ENCODE measurements around the gene EPB41L3.

EPB41L3 gene

DNA sequence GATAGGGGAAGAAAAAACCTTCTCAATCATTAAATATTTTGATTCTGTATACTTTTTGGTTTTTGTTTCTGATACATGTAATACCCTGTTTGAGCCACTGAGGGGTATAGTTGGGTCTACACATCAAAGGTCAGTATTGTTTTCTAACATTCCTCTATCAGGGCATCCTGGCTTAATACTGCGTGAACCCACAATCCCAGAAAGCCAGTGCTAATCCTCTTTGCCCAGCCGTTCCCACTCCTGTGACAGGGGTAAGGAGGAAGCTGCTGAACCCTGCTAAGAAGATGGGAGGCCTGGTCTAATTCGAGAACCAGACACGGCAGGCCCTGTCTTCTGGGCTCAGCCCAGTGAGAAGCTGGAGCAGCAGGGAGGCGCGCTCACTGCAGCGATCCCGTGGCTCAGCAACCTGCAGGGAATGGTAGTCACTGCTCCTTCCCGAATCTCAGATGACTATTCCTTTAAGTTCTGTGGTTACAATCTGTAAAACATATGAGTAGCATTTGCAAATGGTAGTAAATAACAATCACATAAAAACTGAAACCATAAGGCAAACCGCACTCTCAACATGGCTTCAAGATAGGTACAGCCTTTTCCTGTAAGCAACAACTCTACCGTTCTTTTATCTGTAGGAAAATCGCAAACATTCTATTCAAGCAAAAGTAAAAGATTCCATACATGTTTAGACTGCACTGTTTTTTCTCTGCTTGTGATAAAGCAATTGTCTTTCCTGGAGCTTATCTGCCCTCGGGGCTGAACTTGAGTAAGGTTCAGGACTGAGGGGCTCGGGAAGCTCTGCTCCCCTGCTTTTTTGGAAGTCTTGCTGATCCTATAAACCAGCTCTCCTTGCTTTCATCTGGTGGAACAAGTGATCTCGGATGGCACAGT, 87.0 kb downstream of the EPB41L3 start:
- DNase-seq, result peak in 27 of 56 donors; percentile 4 to 57 (median 24)

DNA sequence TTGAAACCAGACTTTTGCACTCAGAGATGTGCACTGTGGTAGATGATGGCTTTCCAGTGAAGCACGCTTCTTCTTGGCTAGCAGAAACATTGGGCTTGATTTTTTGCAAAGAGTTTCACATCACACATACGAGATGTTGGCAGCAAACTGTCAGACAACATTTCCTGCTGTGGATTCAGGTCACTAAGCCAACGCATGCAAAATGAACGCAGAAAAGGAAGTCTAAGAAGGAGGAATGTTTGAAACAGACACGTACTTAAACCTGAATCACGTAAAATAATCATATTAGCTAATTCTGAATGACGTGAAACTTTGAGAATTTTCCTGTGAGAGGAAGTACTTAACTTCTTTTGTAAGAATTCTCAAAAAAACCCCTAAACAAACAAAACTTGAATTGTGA, 88.1 kb downstream of the EPB41L3 start:
- DNase-seq, result no peak

DNA sequence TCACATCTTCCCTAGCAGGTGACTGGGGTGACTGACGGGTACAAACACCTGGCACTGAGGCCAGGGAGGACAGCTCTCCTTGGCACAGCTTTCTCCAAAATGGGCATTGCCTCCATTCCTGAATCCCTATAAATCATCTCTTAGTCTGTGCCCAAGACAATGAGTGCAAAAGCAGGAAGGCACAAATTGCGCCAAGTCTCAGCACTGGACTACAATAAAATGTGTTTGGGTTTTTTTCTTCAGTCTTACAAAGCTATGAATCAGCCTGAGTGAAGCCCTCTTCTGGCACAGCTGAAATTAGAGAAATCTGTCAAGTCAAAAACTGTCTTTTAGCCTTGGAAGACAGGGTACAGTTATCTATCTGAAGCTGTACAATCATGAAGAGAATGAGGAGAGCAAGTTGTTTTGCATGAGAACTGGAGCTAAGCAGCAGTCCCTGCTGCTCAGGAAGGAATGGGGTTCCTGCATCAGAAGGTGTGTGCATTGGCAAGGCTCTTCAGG, 90.8 kb downstream of the EPB41L3 start:
- no peak for DNase-seq

DNA sequence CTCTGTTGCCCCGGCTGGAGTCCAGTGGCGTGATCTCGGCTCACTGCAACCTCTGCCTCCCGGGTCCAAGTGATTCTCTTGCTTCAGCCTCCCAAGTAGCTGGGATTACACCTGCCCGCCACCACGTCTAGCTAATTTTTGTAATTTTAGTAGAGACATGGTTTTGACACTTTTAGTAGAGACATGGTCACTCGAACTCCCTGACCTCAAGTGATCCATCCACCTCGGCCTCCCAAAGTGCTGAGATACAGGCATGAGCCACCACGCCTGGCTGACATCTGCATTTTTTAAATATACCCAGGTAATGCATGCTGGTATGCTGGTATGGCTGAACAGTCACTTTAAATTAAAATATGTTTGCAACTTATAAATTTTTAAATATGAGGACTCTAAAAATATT, 91.9 kb downstream of the EPB41L3 start:
- no peak for DNase-seq

DNA sequence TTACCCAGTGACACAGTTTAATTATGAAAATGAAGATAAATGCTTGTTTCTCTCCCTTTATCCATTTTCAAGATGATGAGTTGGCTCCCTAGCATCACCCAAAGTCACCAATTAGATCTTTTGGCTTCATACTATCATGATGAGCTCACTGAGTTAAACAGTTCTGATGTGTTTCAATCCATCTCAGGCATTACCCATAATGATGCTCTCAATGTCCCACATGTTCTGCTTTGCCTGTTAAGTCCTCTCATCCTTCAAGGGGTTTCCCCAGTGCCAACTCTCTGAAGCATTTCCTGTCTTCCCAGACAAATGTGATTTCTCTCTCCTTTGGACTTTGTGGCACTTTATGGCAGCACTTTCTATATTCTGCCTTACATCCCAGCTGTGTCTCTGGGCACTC, 92.6 kb downstream of the EPB41L3 start:
- DNase-seq, result no peak

DNA sequence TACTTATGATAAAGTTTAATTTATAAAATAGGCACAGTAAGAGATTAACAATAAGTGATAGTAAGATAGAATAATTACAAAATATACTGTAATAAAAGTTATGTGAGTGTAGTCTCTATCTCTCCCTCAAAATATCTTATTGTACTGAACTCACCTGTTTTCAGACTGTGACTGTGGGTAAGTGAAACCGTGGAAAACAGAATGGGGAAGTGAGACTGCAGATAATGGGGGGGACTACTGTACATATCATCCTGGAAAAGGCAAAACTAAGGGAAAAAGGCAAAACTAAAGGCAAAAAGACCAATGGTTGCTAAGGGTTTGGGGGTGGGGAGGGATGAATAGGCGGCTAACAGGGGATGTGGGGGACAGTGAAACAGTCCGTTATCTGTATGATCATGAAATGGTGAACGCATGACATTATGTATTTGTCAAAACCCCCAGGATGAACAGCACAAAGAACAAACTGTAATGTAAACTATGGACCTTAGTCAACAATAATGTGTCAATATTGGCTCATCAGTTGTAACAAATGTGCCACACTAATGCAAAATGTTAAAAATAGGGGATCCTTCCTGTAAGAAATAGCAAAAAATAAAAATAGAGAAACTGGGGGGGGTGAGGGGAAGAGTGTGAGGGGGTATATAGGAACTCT, 93.8 kb downstream of the EPB41L3 start:
- no peak for DNase-seq

DNA sequence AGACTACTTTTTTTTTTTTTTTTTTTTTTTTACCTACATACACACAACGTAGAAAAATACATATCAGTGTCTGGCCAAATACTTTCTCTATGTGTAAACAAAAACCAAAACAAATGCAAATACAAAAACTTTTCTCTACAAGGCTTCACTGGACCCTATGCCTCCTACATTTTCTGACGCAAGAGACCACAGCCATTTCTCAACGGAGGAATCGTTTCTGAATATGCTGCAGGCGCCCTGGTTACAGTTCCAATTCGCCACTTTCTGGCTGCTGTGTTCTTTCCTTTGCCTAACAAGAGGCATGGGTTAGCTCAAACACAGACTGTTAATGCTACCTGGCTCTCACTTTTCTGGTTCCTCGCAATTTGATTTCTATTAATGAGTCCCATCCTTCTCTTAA, 96.4 kb downstream of the EPB41L3 start:
- DNase-seq, result no peak

DNA sequence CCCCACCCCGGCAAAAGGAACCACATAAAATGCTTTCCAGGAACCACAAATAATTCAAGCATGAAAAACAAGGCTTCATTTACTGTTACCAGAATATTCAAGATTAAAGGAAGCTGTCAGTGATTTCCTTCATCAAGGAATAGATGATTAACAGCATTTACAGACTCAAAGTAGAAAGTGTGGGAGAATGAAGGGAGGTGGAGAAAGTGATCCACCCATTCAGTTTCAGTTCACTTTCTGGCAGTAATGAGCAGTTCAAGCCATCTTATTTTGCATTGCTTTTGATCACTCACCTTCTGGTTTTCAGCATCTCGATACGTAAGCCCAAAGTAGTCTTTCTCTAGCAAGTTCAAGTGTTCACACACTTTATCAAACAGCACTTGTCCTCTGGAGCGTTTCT, 99.0 kb downstream of the EPB41L3 start:
- no peak for DNase-seq

DNA sequence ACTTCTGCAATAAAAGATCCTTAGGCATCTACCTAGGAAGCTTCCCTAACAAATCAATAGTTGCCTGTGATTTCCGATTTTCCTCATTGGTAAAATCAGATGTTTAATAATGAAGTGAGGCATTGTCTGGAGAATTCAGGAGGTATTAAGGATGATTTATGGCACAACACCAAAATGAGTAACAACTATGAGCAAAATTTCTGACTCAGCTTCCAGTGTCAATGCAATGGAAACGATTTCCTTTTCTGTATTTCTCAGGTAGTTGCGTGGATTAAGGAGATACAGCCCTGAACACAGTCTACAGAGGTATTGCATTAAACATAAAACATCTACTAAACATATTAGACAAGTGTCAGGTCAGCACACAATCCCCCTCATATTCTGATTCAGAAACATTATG, 99.5 kb downstream of the EPB41L3 start:
- DNase-seq, result no peak

DNA sequence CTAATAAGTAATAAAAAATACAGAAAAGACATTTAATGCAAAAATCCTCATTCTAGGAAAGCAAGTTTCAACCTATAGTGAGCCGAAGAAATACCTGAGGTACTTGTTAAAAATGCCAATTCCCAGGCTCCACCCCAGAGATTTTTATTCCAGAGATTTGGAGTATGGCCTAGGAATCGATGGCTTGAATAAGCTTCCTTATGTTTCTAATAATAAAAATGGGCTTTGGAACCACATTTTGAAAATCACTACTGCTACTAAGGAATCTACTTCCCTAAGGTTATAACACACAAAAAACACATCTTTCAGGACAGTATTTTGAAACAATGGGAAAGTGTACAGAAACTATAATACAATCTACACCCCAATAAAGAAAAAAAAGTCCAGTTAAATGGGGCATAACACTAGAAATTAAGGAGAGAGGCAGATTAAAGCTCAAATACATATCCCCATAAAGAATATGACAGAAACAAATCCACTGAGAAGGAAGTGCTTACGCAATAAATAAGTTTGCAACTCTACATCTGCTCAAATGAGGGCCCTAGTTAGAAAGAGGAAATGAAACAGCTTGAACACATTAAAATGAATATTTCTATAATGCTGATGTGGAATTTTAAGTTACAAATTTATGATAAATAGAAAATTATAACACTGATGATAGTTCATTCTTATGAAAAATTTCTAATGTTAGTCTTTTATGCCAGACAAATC, 103.7 kb downstream of the EPB41L3 start:
- no peak for DNase-seq

DNA sequence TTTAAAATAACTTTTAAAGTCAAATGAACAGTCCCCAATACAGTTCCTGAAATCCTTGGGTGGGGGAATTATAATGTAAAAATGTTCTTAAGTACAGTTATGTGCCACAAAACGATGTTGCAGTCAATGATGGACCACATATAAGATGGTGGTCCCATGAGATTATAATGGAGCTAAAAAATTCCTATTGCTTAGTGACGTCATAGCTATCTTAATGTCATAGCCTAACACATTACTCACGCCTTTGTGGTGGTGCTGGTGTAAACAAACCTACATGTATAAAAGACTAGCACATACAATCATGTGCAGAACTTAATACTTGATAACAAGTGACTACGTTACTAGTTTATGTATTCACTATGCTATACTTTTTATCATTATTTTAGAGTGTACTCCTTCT, 109.4 kb downstream of the EPB41L3 start:
- DNase-seq, result no peak

DNA sequence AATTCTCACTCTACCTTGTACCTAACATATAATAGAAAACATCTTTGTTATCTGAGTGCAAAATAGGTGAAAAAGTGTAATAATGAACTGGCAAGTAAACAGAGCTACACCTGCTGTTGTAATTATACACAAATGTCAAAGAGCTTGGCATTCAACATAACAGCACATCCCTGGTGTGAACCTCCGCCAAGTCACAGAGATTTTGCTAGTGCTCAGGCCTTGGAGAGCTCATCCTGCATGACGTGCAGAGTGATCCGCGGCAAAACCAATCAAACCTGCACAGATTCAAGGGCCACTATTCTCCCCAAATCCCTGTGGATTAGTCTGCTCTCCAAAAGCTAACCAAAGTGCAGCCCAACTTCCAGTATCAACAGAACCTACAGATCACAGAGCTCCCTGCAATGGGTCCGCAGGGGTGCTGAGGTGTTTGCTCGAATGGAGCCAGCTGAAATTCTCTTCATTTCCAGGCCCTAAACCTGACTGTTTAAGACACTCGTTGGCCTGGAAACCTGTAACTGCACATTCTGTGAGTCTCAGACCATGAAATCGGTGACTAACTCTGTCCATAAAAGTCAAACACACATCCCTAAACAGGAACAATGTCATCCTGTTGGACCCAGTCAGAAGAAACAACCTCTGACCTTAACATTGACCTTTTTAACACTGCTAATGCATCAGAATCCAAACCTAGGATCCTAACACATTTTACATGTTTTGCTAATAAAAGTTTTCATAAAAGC, 111.8 kb downstream of the EPB41L3 start:
- DNase-seq, result no peak

DNA sequence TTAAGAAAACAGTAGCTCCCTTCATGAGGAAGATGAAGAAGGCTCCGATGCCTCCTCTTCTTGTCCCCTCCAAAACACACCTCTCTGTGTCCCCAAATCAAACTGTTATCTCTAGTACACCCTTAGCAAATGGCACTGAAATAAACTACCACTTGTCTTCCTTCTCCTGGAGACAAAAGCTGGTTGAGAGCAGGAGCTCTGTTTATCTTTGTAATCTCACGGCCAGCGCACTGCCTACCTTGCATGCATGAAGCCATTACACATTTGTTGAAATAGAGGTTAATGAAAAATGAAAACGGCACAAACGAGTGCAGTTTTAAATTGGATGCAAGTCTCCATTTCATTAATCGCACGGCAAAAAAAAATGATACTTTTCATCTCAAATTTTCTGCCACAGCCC, 113.7 kb downstream of the EPB41L3 start:
- DNase-seq, result no peak

DNA sequence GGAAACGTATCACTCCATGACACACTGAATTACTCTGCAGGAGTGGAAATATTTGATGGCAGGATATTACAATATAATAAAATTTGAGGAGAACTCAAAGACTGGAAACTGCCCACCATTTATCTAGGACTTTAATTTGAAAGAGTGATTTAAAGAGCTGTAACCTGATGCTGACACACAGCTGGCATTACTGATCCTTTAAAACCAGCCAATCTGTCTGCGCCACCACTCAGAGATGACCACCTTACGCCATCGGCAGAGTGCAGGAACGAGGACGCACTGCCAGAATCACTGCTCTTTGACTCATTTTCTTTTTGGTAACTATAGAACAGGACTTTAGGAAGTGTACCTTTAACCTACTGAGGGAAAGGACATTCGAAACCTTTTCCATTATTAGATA, 114.1 kb downstream of the EPB41L3 start:
- DNase-seq, result no peak

DNA sequence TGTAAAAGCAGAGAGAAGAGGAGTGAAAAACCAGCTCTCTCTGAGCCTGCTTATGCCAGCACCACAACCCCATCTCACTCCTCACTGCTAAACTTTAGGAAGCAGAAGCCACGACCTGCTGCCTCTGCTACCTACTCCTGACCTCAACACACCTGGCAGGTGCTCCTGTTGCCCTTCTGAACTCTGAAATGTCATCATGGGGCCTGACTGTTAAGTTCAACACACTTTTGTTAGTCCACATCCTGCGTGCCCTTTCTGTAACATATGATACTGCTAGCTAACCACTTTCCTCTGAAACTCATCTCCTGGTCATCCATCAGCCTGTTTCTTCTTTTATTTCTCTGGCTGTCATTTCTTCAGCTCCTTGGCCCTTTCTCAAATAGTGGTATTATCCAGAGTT, 118.1 kb downstream of the EPB41L3 start:
- no peak for DNase-seq

DNA sequence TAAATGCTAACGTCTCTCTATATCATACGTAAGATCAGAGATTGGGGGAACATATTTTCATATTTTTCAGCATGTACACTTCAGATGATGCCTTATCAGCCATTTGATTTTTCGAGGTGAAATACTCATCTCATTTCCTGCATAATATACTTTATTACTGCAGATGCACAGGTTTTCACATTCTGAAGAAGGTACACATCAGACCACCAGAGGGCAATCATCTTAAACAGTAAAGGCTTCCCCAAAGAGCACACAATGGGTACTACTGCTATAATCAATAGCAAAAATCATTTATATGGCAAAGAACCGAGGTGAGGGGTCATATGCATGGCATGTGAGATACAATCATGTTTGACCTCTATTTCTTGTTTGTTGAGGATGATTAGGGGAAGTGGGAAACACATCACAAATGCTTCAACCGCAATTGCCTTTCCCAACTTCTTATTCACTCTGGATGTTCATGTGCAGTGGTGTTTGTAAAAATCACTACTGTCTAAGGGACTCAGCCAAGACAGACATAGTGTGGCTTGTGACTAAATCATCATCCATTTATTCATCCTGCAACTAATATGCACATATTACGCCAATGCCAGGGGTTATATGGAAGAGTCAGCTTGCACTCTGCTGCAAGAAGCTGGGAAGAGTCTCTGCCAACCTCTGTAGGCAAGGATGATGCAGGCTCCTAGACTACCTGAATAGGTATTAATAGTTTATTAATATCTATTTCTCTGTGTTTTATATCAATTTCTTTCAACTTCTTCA, 118.7 kb downstream of the EPB41L3 start:
- peak in 1 of 56 donors; percentile 17 for DNase-seq

DNA sequence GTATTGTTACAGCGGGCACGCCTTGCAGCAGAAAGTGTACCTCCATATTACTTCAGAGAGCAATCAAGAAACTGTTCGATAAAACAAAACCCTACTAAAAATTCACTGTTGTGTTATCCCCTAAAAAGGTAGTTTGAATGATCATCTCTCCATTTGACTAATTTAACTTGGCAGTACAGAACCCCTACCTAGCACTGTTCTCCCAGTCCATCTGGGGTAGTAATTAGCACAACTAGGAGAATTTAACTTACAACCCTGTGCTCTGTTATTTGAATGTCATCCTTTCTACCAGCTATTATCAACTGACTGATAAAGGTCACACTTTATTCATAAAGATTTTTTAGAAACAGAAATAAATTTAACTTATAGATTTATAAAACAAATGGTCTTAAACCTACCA, 121.2 kb downstream of the EPB41L3 start:
- no peak for DNase-seq

DNA sequence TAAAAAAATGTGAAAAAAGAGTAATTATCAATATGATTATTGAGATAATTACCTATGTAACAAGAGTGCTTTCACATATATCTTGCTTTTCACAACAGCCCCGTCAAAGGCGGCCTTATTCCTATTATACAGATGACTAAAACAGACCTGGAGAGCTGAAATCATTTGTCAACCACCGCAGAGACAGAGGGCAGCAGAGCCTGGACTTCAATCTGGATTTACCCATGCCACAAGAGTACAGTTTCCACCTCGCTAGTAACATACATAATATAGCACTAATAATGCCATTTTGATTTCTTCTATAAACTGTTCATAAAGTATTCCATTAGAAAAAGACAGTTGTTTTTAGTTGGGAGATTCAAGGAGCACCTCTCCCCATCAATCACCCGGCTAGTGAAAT, 121.8 kb downstream of the EPB41L3 start:
- no peak for DNase-seq

DNA sequence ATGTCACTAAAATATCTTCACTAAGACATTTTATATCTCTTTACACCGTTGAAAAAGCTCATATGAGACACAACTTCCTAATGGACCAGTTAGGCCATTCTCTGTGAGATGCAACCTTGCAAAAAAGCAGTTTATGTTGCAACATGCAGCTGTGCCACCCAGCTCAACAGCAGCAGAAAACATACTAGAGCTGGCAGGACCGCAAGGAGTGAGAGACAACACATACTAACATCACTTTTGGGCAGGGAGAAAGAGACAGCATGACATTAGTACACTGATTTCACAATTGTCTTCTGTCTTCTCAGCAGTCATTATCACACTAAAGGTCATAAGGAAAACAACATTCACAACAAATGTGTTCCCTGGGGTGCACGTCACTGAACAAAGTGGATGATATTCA, 122.9 kb downstream of the EPB41L3 start:
- peak in 8 of 56 donors; percentile 6 to 43 (median 22) for DNase-seq

DNA sequence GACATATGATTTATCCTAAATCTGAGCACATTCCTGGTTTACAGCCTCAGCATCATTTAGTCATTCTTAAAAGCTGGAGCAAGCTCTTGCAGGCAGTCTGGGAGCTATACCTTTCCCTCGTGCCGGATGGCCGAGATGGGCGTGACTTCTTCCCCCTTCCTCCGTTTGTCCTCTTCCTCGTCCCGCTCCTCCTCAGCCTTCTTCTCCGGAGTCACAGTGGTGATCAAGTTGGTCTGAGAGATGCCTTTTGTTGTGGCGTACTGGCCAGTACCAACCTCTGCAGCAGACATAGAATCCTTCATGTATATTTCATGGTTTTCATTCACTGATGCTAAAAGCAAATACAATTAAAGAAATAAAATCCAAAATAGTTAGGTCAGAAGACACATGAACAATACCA, 124.2 kb downstream of the EPB41L3 start:
- DNase-seq, result peak in 13 of 56 donors; percentile 18 to 43 (median 26)

DNA sequence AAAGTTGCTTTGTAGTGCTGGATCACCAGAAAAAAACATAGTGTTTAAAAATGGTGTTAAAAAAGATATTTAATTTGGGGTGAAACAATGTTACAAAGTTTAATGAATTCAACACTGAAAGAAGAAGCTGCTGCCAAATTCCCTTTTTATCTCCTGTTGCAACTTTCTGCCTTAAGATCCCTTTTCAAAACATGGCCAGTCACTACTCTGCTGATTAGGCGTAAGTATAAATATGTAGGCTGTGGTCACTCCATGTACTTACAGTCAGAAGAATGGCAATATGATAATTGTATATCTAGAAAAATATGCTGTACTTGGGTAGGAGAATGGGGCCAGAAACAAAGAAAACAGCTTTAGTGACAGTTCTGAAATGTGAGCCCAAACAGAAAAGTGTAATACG, 124.8 kb downstream of the EPB41L3 start:
- DNase-seq, result no peak
